SK-N-SH (cell line): ENCODE results near the gene CD53. TPM values are rescaled to one million over a fixed set of nuclear protein-coding genes. Genes with fewer than 3 reads are reported as not detected.

Experiments used
- CTCF ChIA-PET: fragments of 300-600, 350-600 bp; formaldehyde crosslinking; extraction: SDS; loops from one replicate; lab custom pipeline; 2021; lab: Yijun Ruan, JAX
- POLR2A ChIA-PET: fragments of 350-600 bp; sonication (Branson Sonifier 250); formaldehyde crosslinking; extraction: SDS; loops from one replicate; lab custom pipeline; 2020; ENCODE audit warnings: antibody characterized with exemption, inconsistent platforms; lab: Yijun Ruan, JAX
- DNase-seq: peaks from one replicate; pipeline ENCODE4 v3.0.0; 2012
- H2AFZ ChIP-seq: fragments of 200-600 bp; sonication (generic); 2 replicates; pipeline ENCODE4 v1.8.1; 2016; ENCODE audit warnings: antibody characterized with exemption, mild to moderate bottlenecking, low read depth
- H3F3A ChIP-seq: fragments of 200-600 bp; sonication (generic); replicated peaks from 2 replicates; pipeline ENCODE3; 2016; ENCODE audit warnings: antibody characterized with exemption, mild to moderate bottlenecking; ENCODE audit not compliant: insufficient read depth
- H3K27ac ChIP-seq, 2 experiments: fragments of 200-500 bp in 1 of 2; fragments of 200-600 bp in 1 of 2; sonication (Bioruptor generic) in 1 of 2; sonication (generic), shearing (Covaris generic) in 1 of 2; 2 replicates each; pipeline versions ENCODE4 v1.5.1 to v1.6.1; 2014 to 2016; ENCODE audit warnings: low read depth in 2 of 2, inconsistent platforms in 1 of 2, low read length in 1 of 2, mild to moderate bottlenecking in 1 of 2, mixed read lengths in 1 of 2
- H3K27me3 ChIP-seq: fragments of 200-600 bp; sonication (generic), shearing (Covaris generic); 2 replicates; pipeline ENCODE4 v1.6.1; 2016; ENCODE audit warnings: mixed run types; ENCODE audit not compliant: insufficient read depth
- H3K36me3 ChIP-seq, 2 experiments: fragments of 200-500 bp in 1 of 2; fragments of 200-600 bp in 1 of 2; sonication (Bioruptor generic) in 1 of 2; sonication (generic) in 1 of 2; replicated peaks in 1 of 2; 2 replicates each; pipeline versions ENCODE3 to v1.5.1; 2014 to 2016; ENCODE audit warnings: low read length in 1 of 2, mild to moderate bottlenecking in 1 of 2; ENCODE audit not compliant: insufficient read depth in 2 of 2, control insufficient read depth in 1 of 2
- H3K4me1 ChIP-seq, 2 experiments: fragments of 200-500 bp in 1 of 2; fragments of 200-600 bp in 1 of 2; sonication (Bioruptor generic) in 1 of 2; sonication (generic), shearing (Covaris generic) in 1 of 2; 2 replicates each; pipeline versions ENCODE4 v1.5.1 to v1.6.1; 2014 to 2016; ENCODE audit warnings: low read depth in 1 of 2, low read length in 1 of 2, mixed run types in 1 of 2; ENCODE audit not compliant: insufficient read depth in 2 of 2, control insufficient read depth in 1 of 2
- H3K4me2 ChIP-seq: fragments of 200-600 bp; sonication (generic), shearing (Covaris generic); 2 replicates; pipeline ENCODE4 v1.6.1; 2017; ENCODE audit warnings: mixed run types
- H3K4me3 ChIP-seq, 2 experiments: fragments of 200-500 bp in 1 of 2; fragments of 200-600 bp in 1 of 2; sonication (Bioruptor generic) in 1 of 2; sonication (generic), shearing (Covaris generic) in 1 of 2; 2 replicates each; pipeline versions ENCODE4 v1.5.1 to v1.8.1; 2014 to 2016; ENCODE audit warnings: low read depth in 2 of 2, inconsistent platforms in 1 of 2, low read length in 1 of 2, mild to moderate bottlenecking in 1 of 2, mixed read lengths in 1 of 2, moderate library complexity in 1 of 2
- H3K79me2 ChIP-seq: fragments of 200-600 bp; sonication (generic); 2 replicates; pipeline ENCODE4 v1.8.1; 2017; ENCODE audit warnings: mild to moderate bottlenecking; ENCODE audit not compliant: insufficient read depth
- H3K9ac ChIP-seq: fragments of 200-600 bp; sonication (generic); 2 replicates; pipeline ENCODE4 v1.6.1; 2017; ENCODE audit warnings: mixed run types
- H3K9me2 ChIP-seq: fragments of 200-600 bp; sonication (generic); 2 replicates; pipeline ENCODE4 v1.6.1; 2017; ENCODE audit warnings: mixed run types
- H3K9me3 ChIP-seq: fragments of 200-600 bp; sonication (generic); 2 replicates; pipeline ENCODE4 v1.6.1; 2017; ENCODE audit warnings: mixed run types, mild to moderate bottlenecking, moderate library complexity
- H4K20me1 ChIP-seq: fragments of 200-600 bp; sonication (generic); 2 replicates; pipeline ENCODE4 v1.6.1; 2017; ENCODE audit warnings: mild to moderate bottlenecking, mixed run types; ENCODE audit not compliant: insufficient read depth
- CHD2 ChIP-seq: fragments of 150-350 bp; IDR thresholded peaks from 2 replicates; pipeline ENCODE4 v1.6.1; 2018; ENCODE audit warnings: low read length; ENCODE audit not compliant: partially characterized antibody
- CTCF ChIP-seq: fragments of 200-600 bp; sonication (generic); IDR thresholded peaks from 2 replicates; pipeline ENCODE4 v1.6.1; 2017; ENCODE audit warnings: antibody characterized with exemption, mild to moderate bottlenecking, moderate library complexity
- ELF1 ChIP-seq: IDR thresholded peaks from 2 replicates; pipeline ENCODE4 v1.4.0; 2012
- EP300 ChIP-seq, 2 experiments: IDR thresholded peaks; 2 replicates each; pipeline versions ENCODE4 v1.4.0 to v1.6.1; 2012; ENCODE audit warnings: borderline replicate concordance in 1 of 2, low read depth in 1 of 2, low read length in 1 of 2
- EZH2phosphoT487 ChIP-seq: fragments of 200-600 bp; sonication (generic); IDR thresholded peaks from 2 replicates; pipeline ENCODE4 v1.6.1; 2017; ENCODE audit warnings: low read depth, mixed run types, mild to moderate bottlenecking, antibody characterized with exemption, moderate library complexity, borderline replicate concordance
- FOSL2 ChIP-seq: IDR thresholded peaks from 2 replicates; pipeline ENCODE4 v1.4.0; 2012; ENCODE audit warnings: low read depth, mild to moderate bottlenecking, moderate library complexity, borderline replicate concordance
- FOXJ3 ChIP-seq: sonication (generic); formaldehyde crosslinking; IDR thresholded peaks from 2 replicates; pipeline ENCODE4 v1.5.1; 2020; ENCODE audit warnings: mild to moderate bottlenecking, missing genetic modification reagents
- GATA2 ChIP-seq: sonication (generic); formaldehyde crosslinking; IDR thresholded peaks from 2 replicates; pipeline ENCODE4 v1.5.0; 2020; ENCODE audit warnings: mild to moderate bottlenecking, missing genetic modification reagents
- JUND ChIP-seq: IDR thresholded peaks from 2 replicates; pipeline ENCODE4 v1.4.0; 2012
- NRF1 ChIP-seq: IDR thresholded peaks from 2 replicates; pipeline ENCODE4 v1.6.1; 2012; ENCODE audit warnings: low read depth, mild to moderate bottlenecking, low read length
- RAD21 ChIP-seq: IDR thresholded peaks from 2 replicates; pipeline ENCODE4 v1.6.1; 2012; ENCODE audit warnings: mild to moderate bottlenecking, low read length
- REST ChIP-seq: IDR thresholded peaks from 2 replicates; pipeline ENCODE4 v1.6.1; 2012; ENCODE audit warnings: mild to moderate bottlenecking, low read depth, low read length, moderate library complexity
- RFX5 ChIP-seq: IDR thresholded peaks from 2 replicates; pipeline ENCODE4 v1.6.1; 2012; ENCODE audit warnings: mild to moderate bottlenecking, improper control_type of control experiment, low read length
- RXRA ChIP-seq: IDR thresholded peaks from 2 replicates; pipeline ENCODE4 v1.4.0; 2012; ENCODE audit warnings: low read depth, mild to moderate bottlenecking, borderline replicate concordance
- TAF1 ChIP-seq: IDR thresholded peaks from 2 replicates; pipeline ENCODE4 v1.6.1; 2012; ENCODE audit warnings: low read depth, mild to moderate bottlenecking, low read length, moderate library complexity, borderline replicate concordance
- TEAD4 ChIP-seq: IDR thresholded peaks from 2 replicates; pipeline ENCODE4 v1.4.0; 2012; ENCODE audit warnings: mild to moderate bottlenecking, borderline replicate concordance; ENCODE audit not compliant: insufficient read depth
- YY1 ChIP-seq: IDR thresholded peaks from 2 replicates; pipeline ENCODE4 v1.4.0; 2012; ENCODE audit warnings: low read depth, mild to moderate bottlenecking
- ZBTB33 ChIP-seq: IDR thresholded peaks from 2 replicates; pipeline ENCODE4 v1.4.0; 2012; ENCODE audit warnings: low read depth, borderline replicate concordance
- WGBS: methylation state at CpG from one replicate; pipeline ENCODE4 v1.1.6; 2017; ENCODE audit warnings: low lambda C conversion rate; 5-methylcytosine and 5-hydroxymethylcytosine counted together
- polyA plus RNA-seq, 3 experiments: library from polyadenylated mRNA; depleted of rRNA; stranded (reverse); fragments of >200 nt; gene quantifications; 2 replicates each; pipeline ENCODE4 v1.2.3, GENCODE V29; 2012
- TF ChIP-seq, protein P1 (sequence below): fragments of 150-350 bp; IDR thresholded peaks from 2 replicates; pipeline ENCODE4 v1.6.1; 2017; ENCODE audit warnings: antibody characterized with exemption, low read length, low read depth, borderline replicate concordance

The CD53 gene
- polyA plus RNA-seq, 1 of the 3 experiments (the other 2 are of a cell fraction): not detected

GRCh38 chr1:110914676-110915075 lies 41.7 kb downstream of the CD53 start:
- H3K9ac ChIP-seq: no peak overlapping the region
- peaks cover 8% of the 10 kb centered on the region; the same call in 1 of the 2 replicates for H3K9me3 ChIP-seq
- no peak overlapping the region for H3K4me2 ChIP-seq
- no peak overlapping the region for H3K27ac ChIP-seq
- no peak overlapping the region for H3K4me3 ChIP-seq
- no peaks in the 10 kb centered on the region for H4K20me1 ChIP-seq
- peaks cover 4% of the 10 kb centered on the region for H3F3A ChIP-seq
- no peaks in the 10 kb centered on the region for H3K27me3 ChIP-seq
- H3K79me2 ChIP-seq: no peaks in the 10 kb centered on the region
- TF ChIP-seq NRF1 (no peak), EZH2phosphoT487 (no peak), TEAD4 (no peak), FOSL2 (no peak), RAD21 (no peak), JUND (no peak), ELF1 (no peak), RFX5 (no peak), ZBTB33 (no peak), CHD2 (no peak), EP300 (IDR thresholded peaks at IDR 0.05; ENCODE audit: borderline replicate concordance in 1 of 2, low read depth in 1 of 2, low read length in 1 of 2) (no peak), RXRA (no peak), TAF1 (no peak), YY1 (no peak), REST (no peak), GATA2 (no peak), CTCF (no peak), FOXJ3 (CRISPR knock-in tag) (no peak)
- TF ChIP-seq, protein P1, sequence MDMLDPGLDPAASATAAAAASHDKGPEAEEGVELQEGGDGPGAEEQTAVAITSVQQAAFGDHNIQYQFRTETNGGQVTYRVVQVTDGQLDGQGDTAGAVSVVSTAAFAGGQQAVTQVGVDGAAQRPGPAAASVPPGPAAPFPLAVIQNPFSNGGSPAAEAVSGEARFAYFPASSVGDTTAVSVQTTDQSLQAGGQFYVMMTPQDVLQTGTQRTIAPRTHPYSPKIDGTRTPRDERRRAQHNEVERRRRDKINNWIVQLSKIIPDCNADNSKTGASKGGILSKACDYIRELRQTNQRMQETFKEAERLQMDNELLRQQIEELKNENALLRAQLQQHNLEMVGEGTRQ: no peak
- H3K36me3 ChIP-seq: no peaks in the 10 kb centered on the region
- CTCF ChIA-PET: interaction anchor here (1.3 kb wide), 1 partner anchor 13 kb away, joined by 3 read pairs; no protein-coding TSS in a partner anchor
- H3K4me1 ChIP-seq: no peaks in the 10 kb centered on the region
- H3K9me2 ChIP-seq: no peaks in the 10 kb centered on the region
- POLR2A ChIA-PET: no interaction called here
- no peak for DNase-seq
- WGBS: 23% methylated on average over 3 of the region's 3 CpGs
- no peak overlapping the region for H2AFZ ChIP-seq
